ENCODE results near the gene PLLP. TPM values are rescaled to one million over a fixed set of nuclear protein-coding genes. Genes with fewer than 3 reads are reported as not detected.

PLLP gene
- total and polyA plus RNA-seq, 10 of the 15 experiments (the other 5 are each of a cell fraction or from before 2014, with no cell fraction given) = 0.21 to 5.8 (median 0.67) TPM

- Histone ChIP-seq H3K9me3 (replicated peaks; ENCODE audit: control insufficient read depth, insufficient read depth, low read length) (no peaks in the 10 kb centered on the region), H3K27me3 (replicated peaks in 1 of 2; ENCODE audit: control insufficient read depth in 2 of 2, insufficient read depth in 2 of 2, low read length in 1 of 2) (no peaks in the 10 kb centered on the region), H4K20me1 (ENCODE audit: control insufficient read depth, insufficient read depth) (no peaks in the 10 kb centered on the region), H3K36me3 (ENCODE audit: control insufficient read depth in 2 of 2, insufficient read depth in 2 of 2, low read length in 1 of 2) (peaks cover 5 to 45% of the 10 kb centered on the region in 2 experiments; a peak in 3 of 4 replicates), H3K4me1 (ENCODE audit: control insufficient read depth, insufficient read depth, low read length) (peaks cover 15% of the 10 kb centered on the region), H2AFZ (ENCODE audit: control insufficient read depth, low read depth, low read length) (no peak overlapping the region), H3K4me2 (ENCODE audit: control insufficient read depth, insufficient read depth) (no peak overlapping the region), H3K4me3 (no peak overlapping the region), H3K9ac (ENCODE audit: control insufficient read depth, insufficient read depth, low read length) (no peak overlapping the region), H3K27ac (ENCODE audit: control insufficient read depth, insufficient read depth) (0 out of 2 replicates have a peak overlapping the region, but pooled peaks have one; percentile 15), H3K79me2 (ENCODE audit: control insufficient read depth, insufficient read depth, low read length) (no peaks in the 10 kb centered on the region)
- ChIA-PET POLR2A (interaction anchor here (0.5 to 1.7 kb wide), 5 partner anchors 10 to 116 kb away, joined by 3 to 4 read pairs (median 3); partner anchors contain the start of gene ARL2BP), SMC1A (ENCODE audit: uncharacterized antibody, unreplicated experiment) (interaction anchor here (0.8 to 2.1 kb wide), 10 partner anchors 9 to 183 kb away, joined by 3 to 7 read pairs (median 4); partner anchors contain the start of gene ARL2BP), RAD21 (ENCODE audit: unreplicated experiment) (interaction anchor here (0.8 to 2.2 kb wide), 3 partner anchors 39 to 180 kb away, joined by 3 to 8 read pairs (median 4); no protein-coding TSS in a partner anchor), CTCF (interaction anchor here (0.6 to 1.4 kb wide), 5 partner anchors 9 to 186 kb away, joined by 3 to 7 read pairs (median 3); partner anchors contain the start of gene ARL2BP)
- DNase-seq (ENCODE audit: low read depth, low spot score) = no peak
- intact Hi-C loops (cut with micrococcal nuclease; ENCODE audit: unreplicated experiment) = no loop called here
- TF ChIP-seq SMAD5 (IDR thresholded peaks at IDR 0.05; ENCODE audit: low read depth) (no peak), CTCF (IDR thresholded peaks at IDR 0.05 in 2 of 3, conservative IDR thresholded peaks at IDR 0.05 in 1 of 3; ENCODE audit: control insufficient read depth in 2 of 3, extremely low read depth in 1 of 3, insufficient read depth in 1 of 3, low read depth in 3 of 3, low read length in 3 of 3) (no peak), TARDBP (IDR thresholded peaks at IDR 0.05; ENCODE audit: borderline replicate concordance) (no peak), RAD51 (IDR thresholded peaks at IDR 0.05) (no peak), E2F8 (IDR thresholded peaks at IDR 0.05; ENCODE audit: low read depth, partially characterized antibody) (no peak), BCLAF1 (IDR thresholded peaks at IDR 0.05) (no peak), HDAC6 (IDR thresholded peaks at IDR 0.05; ENCODE audit: unreplicated experiment) (no peak)
- no peak for FAIRE-seq
- BruUV-seq (replicated peaks) = no TSS peak
- in situ Hi-C loops (cut with MboI) = no loop called here
- ATAC-seq = no peak
Observed at GRCh38 chr16:57236022-57236350, 48.5 kb downstream of the PLLP start.
